ENCODE data around the gene UBE2D4. TPM values are rescaled to one million over a fixed set of nuclear protein-coding genes. Genes with fewer than 3 reads are reported as not detected.
A peak's percentile ranks its signal among the peaks of the same experiment; 100 is the strongest.

The UBE2D4 gene
- 10 to 100 TPM; 14.7 to 34.1 (median 15.4) TPM for total RNA-seq

GRCh38 chr7:43925984-43926797 is at the start of gene UBE2D4:
Gene UBE2D4, plus strand, starts transcription at chr7:43926436. Its CDS starts 97 bp downstream, at chr7:43926533.
- Histone ChIP-seq H3K36me3 (no peaks in the 10 kb centered on the region), H3K9me3 (no peaks in the 10 kb centered on the region), H3K27me3 (no peaks in the 10 kb centered on the region), H3K4me1 (no peaks in the 10 kb centered on the region), H3K4me3 (peak within 1 kb of the TSS; percentile 61 to 87 (median 69)), H3K27ac (peak within 1 kb of the TSS; percentile 93 to 96)
- peak; percentile 75 to 84 for DNase-seq (ENCODE audit: low spot score in 2 of 2)
- no peak for TF ChIP-seq CTCF (IDR thresholded peaks at IDR 0.05)
- TF ChIP-seq POLR2AphosphoS5 (IDR thresholded peaks at IDR 0.05), result peak; percentile 87 to 97 (median 97)
- TF ChIP-seq POLR2A (IDR thresholded peaks at IDR 0.05), result peak; percentile 84
- intact Hi-C loops (cut with DNase I; ENCODE audit: low total_unique reads), result no loop called here

- Histone ChIP-seq H3K9me3 (no peaks in the 10 kb centered on the region), H3K4me3 (no peak overlapping the region), H3K27me3 (no peaks in the 10 kb centered on the region), H3K36me3 (peaks cover 6% of the 10 kb centered on the region), H3K4me1 (no peaks in the 10 kb centered on the region), H3K27ac (no peak overlapping the region)
- intact Hi-C loops (cut with DNase I; ENCODE audit: low total_unique reads), result no loop called here
- DNase-seq (ENCODE audit: low spot score in 2 of 2), result no peak
- TF ChIP-seq POLR2AphosphoS5 (IDR thresholded peaks at IDR 0.05), result no peak
- no peak for TF ChIP-seq CTCF (IDR thresholded peaks at IDR 0.05)
Measured at GRCh38 chr7:43876976-43877745, 49.1 kb upstream of the UBE2D4 start.

DNA sequence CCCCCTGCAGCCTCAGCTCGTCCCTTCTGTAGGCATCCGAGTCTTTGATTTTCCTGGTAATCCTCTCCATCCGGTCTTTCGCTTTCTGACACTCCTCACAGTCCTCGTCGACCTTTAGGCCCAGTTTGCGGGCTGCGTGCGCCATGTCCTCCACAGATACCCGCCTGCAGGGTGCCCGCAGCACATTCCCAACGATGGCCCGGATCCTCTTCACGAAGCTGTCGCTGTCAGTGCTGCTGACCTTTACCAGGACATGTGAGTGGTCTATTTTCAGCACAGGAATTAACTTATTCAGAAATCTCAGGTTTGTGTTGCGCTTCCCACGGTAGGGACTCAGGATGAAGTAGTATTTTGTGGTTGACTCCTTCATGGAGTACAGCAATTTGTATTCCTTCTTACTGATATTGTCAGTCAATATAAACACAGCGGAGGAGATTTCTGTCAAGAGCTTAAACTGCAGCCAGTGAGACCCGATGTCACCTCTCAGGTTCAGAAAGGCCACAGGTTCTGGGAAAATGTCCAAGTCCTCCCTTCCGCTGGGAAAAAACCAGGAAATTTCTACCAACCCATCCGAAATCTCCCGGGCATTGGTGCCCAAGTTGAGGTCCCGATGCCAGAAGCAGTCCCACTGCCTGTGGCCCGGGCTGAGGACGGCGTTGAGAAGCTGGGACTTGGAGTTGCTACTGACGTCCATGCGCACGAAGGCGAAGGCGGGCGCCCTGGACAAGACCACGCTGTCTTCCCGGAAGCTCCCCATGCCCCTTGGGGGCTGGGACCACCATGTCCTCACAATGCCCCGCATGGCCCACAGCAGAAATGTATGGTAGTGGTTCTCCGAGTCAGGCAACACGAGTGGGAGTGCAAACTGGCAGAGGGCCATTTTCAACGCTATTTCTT is 48.0 kb upstream of the UBE2D4 start:
- Histone ChIP-seq H3K27ac (no peak overlapping the region), H3K9me3 (no peaks in the 10 kb centered on the region), H3K27me3 (no peaks in the 10 kb centered on the region), H3K4me3 (no peak overlapping the region), H3K36me3 (peaks cover 6% of the 10 kb centered on the region), H3K4me1 (no peaks in the 10 kb centered on the region)
- DNase-seq (ENCODE audit: low spot score in 2 of 2), result no peak
- intact Hi-C loops (cut with DNase I; ENCODE audit: low total_unique reads), result no loop called here
- no peak for TF ChIP-seq POLR2A (IDR thresholded peaks at IDR 0.05)
- TF ChIP-seq POLR2AphosphoS5 (IDR thresholded peaks at IDR 0.05), result no peak
- no peak for TF ChIP-seq CTCF (IDR thresholded peaks at IDR 0.05)

GRCh38 chr7:43878867-43879266 is 47.4 kb upstream of the UBE2D4 start:
- TF ChIP-seq POLR2A (IDR thresholded peaks at IDR 0.05) (no peak), POLR2AphosphoS5 (IDR thresholded peaks at IDR 0.05) (no peak), CTCF (IDR thresholded peaks at IDR 0.05) (no peak)
- H3K36me3 ChIP-seq, result peaks cover 6% of the 10 kb centered on the region
- H3K27ac ChIP-seq, result no peak overlapping the region
- H3K4me3 ChIP-seq, result no peak overlapping the region
- no peaks in the 10 kb centered on the region for H3K4me1 ChIP-seq
- DNase-seq (ENCODE audit: low spot score in 2 of 2), result no peak
- intact Hi-C loops (cut with DNase I; ENCODE audit: low total_unique reads), result no loop called here
- H3K27me3 ChIP-seq, result no peaks in the 10 kb centered on the region
- H3K9me3 ChIP-seq, result no peaks in the 10 kb centered on the region

Measured in breast epithelium (tissue), 4 donors.